GM12865 (cell line): ENCODE results near the gene TRAM2.

Experiments used
- DNase-seq: peaks from one replicate; pipeline ENCODE4 v3.0.0; 2010; ENCODE audit warnings: low read depth
- H3K4me3 ChIP-seq: 2 replicates; pipeline ENCODE4 v1.5.1; 2011; ENCODE audit warnings: mild to moderate bottlenecking, low read depth, low read length, control low read depth
- TF ChIP-seq, protein P1 (sequence below): IDR thresholded peaks from 2 replicates; pipeline ENCODE4 v1.5.1; 2011; ENCODE audit warnings: low read length, control low read depth, low read depth, inconsistent platforms; ENCODE audit not compliant: insufficient read depth; ENCODE audit errors: missing control alignments

The TRAM2 gene

DNA sequence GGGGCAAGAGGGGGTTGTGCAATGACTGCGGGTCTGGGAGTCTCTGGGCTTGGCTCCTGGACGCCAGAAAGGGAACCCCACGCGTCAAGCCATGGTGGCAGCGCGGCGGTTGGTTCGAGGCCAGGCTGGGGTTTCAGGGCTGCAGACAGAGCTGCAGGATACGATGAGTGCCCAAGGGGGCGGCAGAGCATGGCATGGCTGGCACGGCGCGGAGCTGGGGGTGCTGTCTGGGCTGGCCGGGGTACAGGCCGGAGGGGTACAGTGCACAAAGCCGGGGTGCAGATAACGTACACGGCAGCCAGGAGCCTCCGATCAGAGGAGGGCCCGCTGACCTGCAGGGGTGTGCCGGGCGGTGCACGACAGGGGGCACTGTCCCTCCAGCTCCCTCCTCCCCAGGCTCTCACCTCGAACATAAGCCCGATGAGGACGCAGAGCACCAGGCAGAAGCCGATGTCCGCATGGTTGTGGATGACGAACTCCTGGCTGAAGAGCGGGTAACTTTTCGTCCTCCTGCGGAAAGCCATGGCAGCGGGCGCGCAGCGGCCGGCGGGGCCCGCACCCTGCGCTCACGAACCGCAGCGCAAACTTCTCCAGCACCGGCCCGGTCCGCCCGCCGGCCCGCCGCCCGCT, 353 bp downstream of the TRAM2 start:
- peak overlapping the region; percentile 55 for H3K4me3 ChIP-seq

DNA sequence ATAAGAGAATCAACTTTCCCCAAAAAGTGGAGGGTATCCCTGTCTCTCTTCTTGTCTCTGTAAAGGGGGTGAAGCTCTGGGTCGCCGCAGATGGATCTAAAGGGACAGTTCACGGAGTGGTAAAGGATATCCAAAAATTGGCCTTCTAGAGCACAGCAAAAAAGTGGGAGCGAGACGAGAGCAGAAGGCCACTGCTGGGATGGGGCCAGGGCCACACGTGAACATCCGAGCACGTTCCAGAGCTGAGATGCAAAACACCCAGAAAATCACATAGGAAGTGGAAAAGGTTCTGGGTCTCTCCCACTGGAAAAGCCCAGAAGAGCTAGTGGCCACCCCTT, 837 bp downstream of the TRAM2 start:
- peak overlapping the region; percentile 55 for H3K4me3 ChIP-seq
- TF ChIP-seq, protein P1, sequence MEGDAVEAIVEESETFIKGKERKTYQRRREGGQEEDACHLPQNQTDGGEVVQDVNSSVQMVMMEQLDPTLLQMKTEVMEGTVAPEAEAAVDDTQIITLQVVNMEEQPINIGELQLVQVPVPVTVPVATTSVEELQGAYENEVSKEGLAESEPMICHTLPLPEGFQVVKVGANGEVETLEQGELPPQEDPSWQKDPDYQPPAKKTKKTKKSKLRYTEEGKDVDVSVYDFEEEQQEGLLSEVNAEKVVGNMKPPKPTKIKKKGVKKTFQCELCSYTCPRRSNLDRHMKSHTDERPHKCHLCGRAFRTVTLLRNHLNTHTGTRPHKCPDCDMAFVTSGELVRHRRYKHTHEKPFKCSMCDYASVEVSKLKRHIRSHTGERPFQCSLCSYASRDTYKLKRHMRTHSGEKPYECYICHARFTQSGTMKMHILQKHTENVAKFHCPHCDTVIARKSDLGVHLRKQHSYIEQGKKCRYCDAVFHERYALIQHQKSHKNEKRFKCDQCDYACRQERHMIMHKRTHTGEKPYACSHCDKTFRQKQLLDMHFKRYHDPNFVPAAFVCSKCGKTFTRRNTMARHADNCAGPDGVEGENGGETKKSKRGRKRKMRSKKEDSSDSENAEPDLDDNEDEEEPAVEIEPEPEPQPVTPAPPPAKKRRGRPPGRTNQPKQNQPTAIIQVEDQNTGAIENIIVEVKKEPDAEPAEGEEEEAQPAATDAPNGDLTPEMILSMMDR: no peak
- no peak for DNase-seq

More for the DNA sequence above, 353 bp downstream of the TRAM2 start:
- DNase-seq: peak; percentile 92
- TF ChIP-seq, protein P1: peak; percentile 76

DNA sequence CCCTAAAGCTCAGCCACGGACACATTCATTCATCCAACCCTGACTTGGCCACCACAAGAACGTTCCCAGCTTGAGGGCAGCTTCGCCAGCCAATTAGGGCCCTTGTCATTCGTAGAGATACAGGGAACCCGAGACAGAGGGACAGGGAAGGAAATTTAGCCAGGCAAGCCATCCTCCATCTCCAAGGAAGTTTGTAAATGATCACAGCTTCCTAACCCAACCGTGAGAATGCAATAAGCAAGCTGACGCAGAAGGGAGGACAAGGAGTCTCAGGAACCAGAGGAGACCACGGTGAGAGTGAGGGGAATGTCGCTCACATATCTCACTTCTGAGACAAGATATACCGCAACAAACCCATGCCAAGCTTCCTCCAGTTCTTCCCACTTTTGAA, 1.4 kb downstream of the TRAM2 start:
- H3K4me3 ChIP-seq: peak overlapping the region; percentile 55

GRCh38 chr6:52574709-52575501, 2.0 kb downstream of the TRAM2 start:
- TF ChIP-seq, protein P1: no peak
- DNase-seq: peak; percentile 79
- peak overlapping the region; percentile 55 for H3K4me3 ChIP-seq

More for the DNA sequence above, 1.4 kb downstream of the TRAM2 start:
- no peak for DNase-seq
- TF ChIP-seq, protein P1: no peak

- no peak overlapping the region for H3K4me3 ChIP-seq
- TF ChIP-seq, protein P1: no peak
- no peak for DNase-seq
These were observed 3.6 kb downstream of the TRAM2 start for GRCh38 chr6:52573295-52573694.

DNA sequence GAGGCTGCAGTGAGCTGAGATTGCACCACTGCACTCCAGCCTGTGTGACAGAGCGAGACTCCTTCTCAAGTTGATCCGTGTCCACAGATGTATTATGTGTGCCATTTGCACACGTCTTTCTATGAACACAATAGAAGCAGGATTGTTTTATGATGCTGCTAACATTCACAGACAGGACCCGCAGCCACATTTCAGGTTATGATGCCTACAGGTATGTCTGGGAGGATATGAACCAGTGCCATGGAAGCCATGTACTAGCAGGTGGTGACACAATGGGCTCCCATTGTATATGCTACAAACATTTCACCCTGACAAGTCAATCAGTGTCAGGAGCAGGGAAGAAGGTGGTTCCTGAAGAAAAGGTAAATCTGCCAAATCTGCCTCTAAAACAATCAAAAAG, 4.3 kb downstream of the TRAM2 start:
- TF ChIP-seq, protein P1: no peak
- no peak for DNase-seq
- no peak overlapping the region for H3K4me3 ChIP-seq
